ENCODE data around the gene UGCG.
"Not testable (repeated sequence)": the region's sequence is repeated elsewhere in the genome, so short reads cannot be mapped to it uniquely, and the experiment has no call there.

The UGCG gene

GRCh38 chr9:111953444-111953843, 56.8 kb downstream of the UGCG start:
- no peak for DNase-seq (ENCODE audit: low read depth)

- no peak for DNase-seq (ENCODE audit: low read depth)
Measured at GRCh38 chr9:111955048-111955447, 58.4 kb downstream of the UGCG start.

GRCh38 chr9:111957856-111958631, 61.4 kb downstream of the UGCG start:
- DNase-seq (ENCODE audit: low read depth), result no peak

- no peak for DNase-seq (ENCODE audit: low read depth)
Measured at GRCh38 chr9:111959468-111960359, 63.1 kb downstream of the UGCG start.

- not testable (repeated sequence) for DNase-seq (ENCODE audit: low read depth)
Measured at GRCh38 chr9:111960485-111960884, 63.9 kb downstream of the UGCG start.

GRCh38 chr9:111961009-111961408, 64.4 kb downstream of the UGCG start:
- DNase-seq (ENCODE audit: low read depth), result no peak

GRCh38 chr9:111961575-111961974, 65.0 kb downstream of the UGCG start:
- no peak for DNase-seq (ENCODE audit: low read depth)

- no peak for DNase-seq (ENCODE audit: low read depth)
Measured at GRCh38 chr9:111962021-111962420, 65.4 kb downstream of the UGCG start.

GRCh38 chr9:111963995-111964394, 67.4 kb downstream of the UGCG start:
- no peak for DNase-seq (ENCODE audit: low read depth)

GRCh38 chr9:111965566-111966019, 69.0 kb downstream of the UGCG start:
- no peak for DNase-seq (ENCODE audit: low read depth)

- DNase-seq (ENCODE audit: low read depth), result no peak
Measured at GRCh38 chr9:111966124-111966723, 69.6 kb downstream of the UGCG start.

- no peak for DNase-seq (ENCODE audit: low read depth)
Measured at GRCh38 chr9:111966861-111967291, 70.3 kb downstream of the UGCG start.

- no peak for DNase-seq (ENCODE audit: low read depth)
Measured at GRCh38 chr9:111967621-111968020, 71.0 kb downstream of the UGCG start.

GRCh38 chr9:111969061-111969460, 72.4 kb downstream of the UGCG start:
- no peak for DNase-seq (ENCODE audit: low read depth)

GRCh38 chr9:111969622-111970021, 73.0 kb downstream of the UGCG start:
- no peak for DNase-seq (ENCODE audit: low read depth)

- DNase-seq (ENCODE audit: low read depth), result no peak
Measured at GRCh38 chr9:111970827-111971226, 74.2 kb downstream of the UGCG start.

GRCh38 chr9:111974092-111974681, 77.6 kb downstream of the UGCG start:
- no peak for DNase-seq (ENCODE audit: low read depth)

- no peak for DNase-seq (ENCODE audit: low read depth)
Measured at GRCh38 chr9:111975709-111976108, 79.1 kb downstream of the UGCG start.

- DNase-seq (ENCODE audit: low read depth), result no peak
Measured at GRCh38 chr9:111978616-111979015, 82.0 kb downstream of the UGCG start.

GRCh38 chr9:111979561-111979960, 82.9 kb downstream of the UGCG start:
- no peak for DNase-seq (ENCODE audit: low read depth)

- DNase-seq (ENCODE audit: low read depth), result no peak
Measured at GRCh38 chr9:111980398-111980797, 83.8 kb downstream of the UGCG start.

GRCh38 chr9:111983484-111983908, 86.9 kb downstream of the UGCG start:
- no peak for DNase-seq (ENCODE audit: low read depth)

All from activated T-cell treated with anti-CD3 and anti-CD28 coated beads for 24 hours (primary cell).